Activated T-cell treated with anti-CD3 and anti-CD28 coated beads, Interleukin-2, amount 50 U/mL, for 48 hours (primary cell): ENCODE data around the gene MUC16.
A peak's percentile ranks its signal among the peaks of the same experiment; 100 is the strongest.

ENCODE experiments used
- DNase-seq, 2 experiments: peaks; one replicate each; pipeline ENCODE4 v3.0.0-alpha.2; 2020

The MUC16 gene

DNA sequence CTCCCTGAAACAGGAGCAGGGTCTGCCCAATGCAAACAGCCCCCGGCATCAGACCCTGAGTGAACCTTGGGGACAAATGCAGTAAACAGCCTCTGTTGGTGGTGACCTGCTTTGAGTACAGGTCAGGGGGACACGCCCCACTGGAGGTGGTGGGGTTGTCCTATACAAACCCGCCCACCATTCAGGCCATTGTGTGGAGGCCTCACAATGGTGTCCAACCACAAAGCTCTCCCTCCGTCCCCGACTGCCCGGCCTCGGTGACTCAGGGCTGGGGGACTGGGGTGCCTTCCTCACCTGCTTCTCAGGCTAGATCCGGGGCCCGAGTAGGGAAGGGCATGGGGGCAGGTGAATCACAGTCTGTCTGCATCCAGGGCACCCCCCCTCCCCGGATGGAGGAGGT, 1.5 kb downstream of the MUC16 start:
- no peak for DNase-seq

DNA sequence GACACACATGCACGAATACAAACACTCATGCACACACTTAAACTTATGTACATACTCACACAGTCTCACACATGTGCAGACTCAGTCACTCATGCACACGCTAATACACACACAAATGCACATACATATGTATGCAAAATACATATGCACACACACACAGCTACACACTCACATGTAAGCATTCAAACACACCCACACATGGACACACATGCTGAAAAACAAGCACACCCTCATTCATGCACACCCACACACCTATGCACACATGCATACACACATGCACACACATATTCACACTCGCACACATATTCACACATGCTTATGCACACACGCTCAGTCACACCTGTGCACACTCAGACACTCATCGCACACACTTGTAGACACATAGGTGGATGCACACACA, 9.3 kb downstream of the MUC16 start:
- no peak for DNase-seq

DNA sequence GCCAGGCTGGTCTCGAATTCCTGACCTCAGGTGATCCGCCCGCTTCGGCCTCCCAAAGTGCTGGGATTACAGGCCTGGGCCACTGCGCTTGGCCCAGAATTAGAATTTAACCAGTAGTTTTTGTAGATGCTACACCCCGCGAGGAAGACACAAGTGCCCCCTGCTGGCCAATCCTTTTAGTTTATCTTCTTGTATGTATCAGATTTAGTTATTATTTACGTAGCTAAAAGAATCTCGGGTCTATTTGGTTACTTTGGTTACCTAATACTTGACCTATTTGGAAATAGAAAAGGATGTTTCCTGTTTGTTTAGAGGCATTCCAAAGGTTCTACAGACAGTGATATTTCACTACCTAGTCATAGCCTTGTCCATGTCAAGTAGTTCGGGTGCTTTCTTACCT, 22.0 kb downstream of the MUC16 start:
- peak; percentile 21 to 35 for DNase-seq

DNA sequence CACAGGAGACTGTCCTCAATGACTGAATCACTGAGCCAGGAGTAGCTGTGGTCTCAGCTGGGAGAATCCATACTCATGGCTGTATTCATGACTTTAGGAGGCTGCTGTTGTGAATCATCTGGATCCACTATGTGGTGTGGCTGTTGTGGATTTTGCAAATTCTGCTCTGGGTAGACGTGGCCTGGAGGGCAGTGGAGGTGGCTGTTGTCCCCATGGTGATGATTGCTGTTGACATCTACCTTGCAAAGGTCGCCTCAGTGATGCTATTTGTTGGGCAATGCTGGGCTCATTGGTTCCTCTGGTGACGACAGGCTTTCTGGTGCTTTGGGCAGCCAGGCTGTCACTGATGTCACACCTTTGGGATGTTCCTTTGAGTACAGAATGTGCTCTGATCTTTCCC, 23.9 kb downstream of the MUC16 start:
- DNase-seq, result no peak

DNA sequence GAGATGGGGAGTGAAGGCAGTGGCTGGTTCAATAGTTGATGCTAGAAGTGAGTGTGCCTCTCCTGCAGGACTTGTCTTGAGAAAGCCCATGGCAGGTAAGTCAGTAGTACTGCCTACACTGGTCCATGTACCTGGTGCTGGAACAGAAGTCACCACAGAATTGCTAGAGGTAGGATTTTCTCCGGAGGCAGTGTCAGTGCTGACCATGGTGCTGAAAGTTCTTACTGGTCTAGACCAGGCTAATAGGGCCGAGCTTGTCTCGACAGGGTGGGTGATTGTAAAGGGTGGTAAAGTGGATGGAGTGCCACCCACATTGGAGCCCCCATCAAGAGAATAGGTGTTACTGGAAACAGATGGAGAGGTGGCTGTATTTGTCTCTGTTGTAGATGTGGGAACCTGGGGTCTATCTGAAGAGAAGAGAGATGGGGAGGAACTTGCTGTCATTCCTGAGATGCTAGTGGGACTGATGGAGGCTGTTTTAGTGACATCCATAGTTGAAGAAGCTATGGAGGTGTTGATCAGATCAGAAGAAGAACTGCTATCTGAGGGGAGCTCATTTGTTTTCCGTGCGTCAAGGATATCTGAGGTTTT, 36.6 kb downstream of the MUC16 start:
- no peak for DNase-seq

DNA sequence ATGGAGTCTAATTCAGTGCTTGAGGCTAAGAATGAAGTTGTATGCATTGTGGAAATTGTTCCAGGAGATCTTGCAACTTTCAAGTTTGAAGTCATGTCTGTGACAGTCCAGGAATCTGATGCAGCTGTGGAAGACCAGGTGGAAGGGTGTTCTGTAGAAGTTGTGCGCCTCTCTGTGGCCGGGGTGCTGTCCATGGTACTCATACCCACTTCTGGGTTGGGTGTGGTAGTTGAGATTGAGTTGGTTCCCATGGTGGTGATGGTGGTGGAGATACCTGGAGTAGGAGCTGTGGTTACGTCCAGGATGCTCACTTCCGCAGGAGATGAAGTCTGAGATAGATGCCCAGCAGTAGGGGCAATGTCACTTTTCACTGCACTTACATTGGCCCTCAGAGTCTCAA, 44.3 kb downstream of the MUC16 start:
- no peak for DNase-seq
